HG03439 (cell line): ENCODE data around the gene CERS6.

Experiments
- ATAC-seq: cut with Tn5 transposase; IDR thresholded peaks from one replicate; pipeline ENCODE4 v1.9.1; 2021; ENCODE audit warnings: mild to moderate bottlenecking, moderate library complexity; ENCODE audit not compliant: unreplicated experiment

Gene CERS6

GRCh38 chr2:168441214-168441872, 14.7 kb upstream of the CERS6 start:
- no peak for ATAC-seq

- ATAC-seq: no peak
Measured at GRCh38 chr2:168443818-168444217, 12.3 kb upstream of the CERS6 start.

GRCh38 chr2:168445960-168446359, 10.1 kb upstream of the CERS6 start:
- no peak for ATAC-seq

- no peak for ATAC-seq
Measured at GRCh38 chr2:168448980-168449379, 7.1 kb upstream of the CERS6 start.

GRCh38 chr2:168449419-168449818, 6.7 kb upstream of the CERS6 start:
- ATAC-seq: no peak

GRCh38 chr2:168450171-168450570, 5.9 kb upstream of the CERS6 start:
- no peak for ATAC-seq

- no peak for ATAC-seq
Measured at GRCh38 chr2:168450732-168451131, 5.3 kb upstream of the CERS6 start.

- ATAC-seq: no peak
Measured at GRCh38 chr2:168452781-168453180, 3.3 kb upstream of the CERS6 start.

GRCh38 chr2:168453404-168453803, 2.7 kb upstream of the CERS6 start:
- ATAC-seq: no peak

- no peak for ATAC-seq
Measured at GRCh38 chr2:168454737-168455644, 1.1 kb upstream of the CERS6 start.

GRCh38 chr2:168456521-168457189, 583 bp downstream of the CERS6 start:
- peak; percentile 36 for ATAC-seq

GRCh38 chr2:168457190-168457895, 1.3 kb downstream of the CERS6 start:
- ATAC-seq: no peak

GRCh38 chr2:168458139-168458538, 2.1 kb downstream of the CERS6 start:
- ATAC-seq: no peak

- no peak for ATAC-seq
Measured at GRCh38 chr2:168459256-168459655, 3.2 kb downstream of the CERS6 start.

GRCh38 chr2:168460571-168460970, 4.5 kb downstream of the CERS6 start:
- ATAC-seq: no peak

- no peak for ATAC-seq
Measured at GRCh38 chr2:168461178-168461941, 5.3 kb downstream of the CERS6 start.

- no peak for ATAC-seq
Measured at GRCh38 chr2:168461942-168462331, 5.9 kb downstream of the CERS6 start.

GRCh38 chr2:168462543-168463045, 6.5 kb downstream of the CERS6 start:
- no peak for ATAC-seq

- no peak for ATAC-seq
Measured at GRCh38 chr2:168465594-168465993, 9.5 kb downstream of the CERS6 start.

GRCh38 chr2:168466190-168466737, 10.2 kb downstream of the CERS6 start:
- no peak for ATAC-seq
